ENCODE results near the gene SLC4A5. TPM values are rescaled to one million over a fixed set of nuclear protein-coding genes. Genes with fewer than 3 reads are reported as not detected.
A peak's percentile ranks its signal among the peaks of the same experiment; 100 is the strongest.

SLC4A5 gene
- total RNA-seq, 3 donors from 2014 or later: 2.1 to 9.2 (median 6.2) TPM

DNA sequence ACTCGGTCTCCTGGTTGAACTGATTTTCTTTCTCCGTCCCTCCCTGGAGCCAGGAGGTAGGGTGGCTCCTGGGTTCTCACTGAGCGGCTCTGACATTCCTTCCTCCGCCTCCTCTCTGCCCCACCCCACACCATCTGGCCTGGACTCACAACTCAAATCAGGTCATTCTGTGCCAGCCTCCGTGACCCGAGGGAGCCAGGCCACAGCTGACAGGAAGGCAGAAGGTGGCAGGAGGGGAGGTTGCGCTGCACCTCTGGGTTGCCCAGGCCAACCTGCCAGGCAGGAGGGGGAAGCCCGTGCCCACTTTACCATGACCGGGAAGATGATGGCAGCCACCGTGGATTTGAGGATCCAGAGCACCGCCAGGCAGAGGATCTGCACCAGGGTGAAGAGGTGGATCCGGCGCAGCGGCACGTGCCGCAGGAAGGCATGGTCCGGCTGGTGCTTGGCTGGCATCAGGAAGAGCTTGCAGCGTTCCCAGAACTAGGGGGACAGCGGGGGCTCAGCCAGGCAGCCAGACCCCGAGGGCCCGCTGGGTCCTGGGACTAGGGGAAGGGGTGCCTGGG is 116.5 kb downstream of the SLC4A5 start:
- Histone ChIP-seq H3K4me3 (peak overlapping the region in 1 of 3 donors; percentile 1), H3K27ac (peak overlapping the region in 1 of 2 donors; percentile 28), H3K4me1 (no peaks in the 10 kb centered on the region), H3K9me3 (no peaks in the 10 kb centered on the region), H3K36me3 (no peaks in the 10 kb centered on the region), H3K27me3 (no peaks in the 10 kb centered on the region)
- TF ChIP-seq, protein P1, sequence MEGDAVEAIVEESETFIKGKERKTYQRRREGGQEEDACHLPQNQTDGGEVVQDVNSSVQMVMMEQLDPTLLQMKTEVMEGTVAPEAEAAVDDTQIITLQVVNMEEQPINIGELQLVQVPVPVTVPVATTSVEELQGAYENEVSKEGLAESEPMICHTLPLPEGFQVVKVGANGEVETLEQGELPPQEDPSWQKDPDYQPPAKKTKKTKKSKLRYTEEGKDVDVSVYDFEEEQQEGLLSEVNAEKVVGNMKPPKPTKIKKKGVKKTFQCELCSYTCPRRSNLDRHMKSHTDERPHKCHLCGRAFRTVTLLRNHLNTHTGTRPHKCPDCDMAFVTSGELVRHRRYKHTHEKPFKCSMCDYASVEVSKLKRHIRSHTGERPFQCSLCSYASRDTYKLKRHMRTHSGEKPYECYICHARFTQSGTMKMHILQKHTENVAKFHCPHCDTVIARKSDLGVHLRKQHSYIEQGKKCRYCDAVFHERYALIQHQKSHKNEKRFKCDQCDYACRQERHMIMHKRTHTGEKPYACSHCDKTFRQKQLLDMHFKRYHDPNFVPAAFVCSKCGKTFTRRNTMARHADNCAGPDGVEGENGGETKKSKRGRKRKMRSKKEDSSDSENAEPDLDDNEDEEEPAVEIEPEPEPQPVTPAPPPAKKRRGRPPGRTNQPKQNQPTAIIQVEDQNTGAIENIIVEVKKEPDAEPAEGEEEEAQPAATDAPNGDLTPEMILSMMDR (IDR thresholded peaks at IDR 0.05): no peak
- no peak for TF ChIP-seq POLR2AphosphoS5 (IDR thresholded peaks at IDR 0.05)
- DNase-seq (ENCODE audit: low spot score in 2 of 2): peak in 1 of 2 donors; percentile 33
- intact Hi-C loops (cut with DNase I; ENCODE audit: low total_unique reads): no loop called here

DNA sequence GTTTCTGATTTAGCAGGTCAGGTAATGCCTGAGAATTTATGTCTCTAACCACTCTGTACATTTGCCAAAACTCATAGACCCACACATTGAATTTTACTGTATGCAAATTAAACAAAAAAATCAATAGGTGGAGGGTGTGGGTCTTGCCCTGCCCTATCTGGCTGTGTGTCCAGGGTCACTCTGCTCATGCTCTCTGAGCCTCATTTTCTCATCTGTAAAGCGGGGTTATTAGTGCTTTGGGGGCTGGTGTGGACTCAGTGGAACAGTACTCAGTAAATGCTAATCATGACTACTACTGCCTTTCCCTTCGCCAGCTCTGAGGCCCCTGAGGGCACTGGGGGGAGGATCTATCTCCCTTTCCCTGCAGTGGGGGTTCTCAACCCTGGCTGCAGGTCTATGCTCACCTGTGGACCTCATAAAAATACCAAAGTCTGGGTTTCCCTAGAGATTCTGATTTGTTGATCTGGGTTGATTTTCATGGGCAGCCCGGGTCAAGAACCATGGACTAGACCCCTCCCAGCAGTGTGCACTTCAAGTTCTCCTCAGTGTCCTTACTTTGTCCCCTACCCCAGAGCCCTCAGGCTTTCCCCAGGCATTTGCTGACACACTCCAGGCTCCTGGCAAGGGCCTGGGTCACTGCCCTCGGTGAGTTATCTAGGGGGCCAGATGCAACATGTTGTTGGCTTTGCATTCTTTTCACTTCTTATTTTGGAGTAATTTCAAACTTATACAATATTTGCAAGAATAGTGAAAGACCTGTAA is 117.3 kb downstream of the SLC4A5 start:
- TF ChIP-seq, protein P1 (IDR thresholded peaks at IDR 0.05): no peak
- TF ChIP-seq POLR2AphosphoS5 (IDR thresholded peaks at IDR 0.05): no peak
- TF ChIP-seq POLR2A (IDR thresholded peaks at IDR 0.05): no peak
- Histone ChIP-seq H3K27me3 (no peaks in the 10 kb centered on the region), H3K4me1 (no peaks in the 10 kb centered on the region), H3K4me3 (no peak overlapping the region), H3K36me3 (no peaks in the 10 kb centered on the region), H3K9me3 (no peaks in the 10 kb centered on the region), H3K27ac (no peak overlapping the region)
- no peak for DNase-seq (ENCODE audit: low spot score in 2 of 2)
- intact Hi-C loops (cut with DNase I; ENCODE audit: low total_unique reads): no loop called here

DNA sequence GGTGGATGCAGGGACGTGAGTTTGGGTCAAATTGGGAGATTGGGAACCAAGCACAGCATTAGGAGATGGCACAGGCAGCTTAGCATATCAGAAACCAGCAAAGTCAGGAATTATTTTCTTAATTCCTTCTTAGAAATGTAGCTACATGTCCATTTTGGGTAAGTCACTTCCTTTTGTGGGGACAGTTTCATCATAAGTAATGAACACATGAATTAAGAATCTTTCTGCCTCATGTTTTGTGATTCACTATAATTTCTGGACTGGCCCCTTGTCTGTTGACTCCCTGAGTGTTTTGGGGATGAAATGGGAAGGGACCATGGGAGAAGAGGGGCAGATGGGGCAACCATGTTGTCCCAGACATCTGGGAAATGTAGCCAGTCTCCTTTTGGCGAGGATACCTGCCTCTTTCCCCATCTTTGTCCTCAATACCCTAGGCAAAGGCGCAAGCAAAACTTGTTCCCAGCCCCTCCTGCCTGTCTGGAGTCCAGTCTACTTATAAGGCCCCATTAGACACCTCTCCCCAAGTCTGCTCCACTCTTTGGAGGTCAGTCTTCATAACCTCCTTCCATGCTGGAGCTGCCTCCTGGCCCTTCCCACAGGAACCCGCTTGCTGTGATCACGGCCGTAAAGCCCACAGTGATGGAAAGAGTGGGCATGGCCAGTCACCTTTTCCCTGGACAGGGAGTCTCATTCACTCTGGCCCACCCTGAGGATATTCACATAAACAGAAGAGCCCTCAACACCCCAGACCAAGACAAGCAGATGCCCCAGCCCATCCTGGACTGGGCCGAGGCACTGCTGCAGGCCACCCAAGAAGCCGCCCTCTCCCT is 119.1 kb downstream of the SLC4A5 start:
- no peak for TF ChIP-seq POLR2A (IDR thresholded peaks at IDR 0.05)
- TF ChIP-seq, protein P1 (IDR thresholded peaks at IDR 0.05): no peak
- TF ChIP-seq POLR2AphosphoS5 (IDR thresholded peaks at IDR 0.05): no peak
- intact Hi-C loops (cut with DNase I; ENCODE audit: low total_unique reads): no loop called here
- no peak overlapping the region for H3K4me3 ChIP-seq
- no peaks in the 10 kb centered on the region for H3K36me3 ChIP-seq
- H3K4me1 ChIP-seq: no peaks in the 10 kb centered on the region
- no peaks in the 10 kb centered on the region for H3K9me3 ChIP-seq
- DNase-seq (ENCODE audit: low spot score in 2 of 2): no peak
- H3K27ac ChIP-seq: no peak overlapping the region
- H3K27me3 ChIP-seq: no peaks in the 10 kb centered on the region

DNA sequence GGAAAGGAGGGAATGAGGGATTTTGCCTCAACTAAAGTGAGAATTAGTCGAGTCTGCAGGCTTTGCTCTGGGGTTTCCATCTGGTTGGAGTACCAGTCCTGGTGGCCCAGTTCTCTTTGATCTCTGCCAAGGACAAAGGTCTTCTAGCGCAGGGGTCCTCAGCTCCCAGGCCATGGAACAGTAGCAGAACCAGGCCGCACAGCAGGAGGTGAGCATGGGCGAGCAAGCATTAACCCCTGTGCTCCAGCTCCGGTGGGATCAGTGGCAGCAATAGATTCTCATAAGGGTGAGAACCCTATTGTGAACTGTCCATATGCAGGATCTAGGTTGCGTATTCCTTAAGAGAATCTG is 120.9 kb downstream of the SLC4A5 start:
- TF ChIP-seq POLR2A (IDR thresholded peaks at IDR 0.05): no peak
- TF ChIP-seq, protein P1 (IDR thresholded peaks at IDR 0.05): no peak
- TF ChIP-seq POLR2AphosphoS5 (IDR thresholded peaks at IDR 0.05): no peak
- intact Hi-C loops (cut with DNase I; ENCODE audit: low total_unique reads): no loop called here
- H3K36me3 ChIP-seq: no peaks in the 10 kb centered on the region

More for the DNA sequence above, 120.9 kb downstream of the SLC4A5 start:
- no peaks in the 10 kb centered on the region for H3K9me3 ChIP-seq
- no peak for DNase-seq (ENCODE audit: low spot score in 2 of 2)
- H3K27me3 ChIP-seq: no peaks in the 10 kb centered on the region
- H3K4me3 ChIP-seq: no peak overlapping the region
- H3K27ac ChIP-seq: no peak overlapping the region
- H3K4me1 ChIP-seq: no peaks in the 10 kb centered on the region
